K562 (cell line): ENCODE data around the gene GIMAP8. TPM values are rescaled to one million over a fixed set of nuclear protein-coding genes. Genes with fewer than 3 reads are reported as not detected.

Source experiments
- ATAC-seq: fragments of 200-7000 bp; cut with Tn5 transposase; 3 replicates; pipeline ENCODE4 v1.9.1; 2020; ENCODE audit warnings: moderate library complexity
- BruUV-seq: library from RNA; stranded (reverse); fragments of 400-500 nt; replicated peaks from 2 replicates; lab custom pipeline; 2021; lab: Mats Ljungman, UMichigan
- CTCF ChIA-PET: fragments of 300-600 bp; formaldehyde crosslinking; extraction: SDS; loops from one replicate; lab custom pipeline; 2021; ENCODE audit warnings: low intra/inter-chr PET ratio; lab: Yijun Ruan, JAX
- POLR2A ChIA-PET: fragments of 300-600, 350-650 bp; sonication (Branson Sonifier 250); formaldehyde crosslinking; extraction: SDS; loops from one replicate; lab custom pipeline; 2021; ENCODE audit warnings: antibody characterized with exemption, inconsistent platforms; lab: Yijun Ruan, JAX
- DNase-seq, 4 experiments: peaks; one replicate each; pipeline versions ENCODE4 v3.0.0 to v3.0.0-alpha.2; 2011 to 2018; ENCODE audit warnings: low spot score in 3 of 4, mixed read lengths in 3 of 4; ENCODE audit errors: extremely low read depth in 1 of 4
- FAIRE-seq: peaks from 2 replicates; lab custom pipeline; 2011; peaks lifted over from hg19 to GRCh38; lab: Jason Lieb, UNC
- H2AFZ ChIP-seq: 2 replicates; pipeline ENCODE4 v1.6.0; 2011; ENCODE audit warnings: low read depth, low read length, control low read depth, inconsistent platforms
- H3K27ac ChIP-seq: fragments of 200-600 bp; 3 replicates; pipeline ENCODE4 v1.8.0; 2011; ENCODE audit warnings: low read depth, mild to moderate bottlenecking, control low read depth, inconsistent platforms, low read length, moderate library complexity, mixed read lengths; ENCODE audit errors: extremely low read depth
- H3K27me3 ChIP-seq, 2 experiments: fragments of 300-600 bp in 1 of 2; 2 replicates in 1 of 2; 3 replicates in 1 of 2; pipeline versions ENCODE4 v1.6.0 to v1.8.0; 2011; ENCODE audit warnings: inconsistent platforms in 2 of 2, low read length in 2 of 2, mild to moderate bottlenecking in 1 of 2, mixed read lengths in 1 of 2, moderate library complexity in 1 of 2; ENCODE audit not compliant: control insufficient read depth in 2 of 2, insufficient read depth in 2 of 2
- H3K36me3 ChIP-seq: fragments of 300-600 bp; 3 replicates; pipeline ENCODE4 v1.8.0; 2011; ENCODE audit warnings: mild to moderate bottlenecking, low read length, inconsistent platforms; ENCODE audit not compliant: control insufficient read depth, insufficient read depth
- H3K4me1 ChIP-seq, 2 experiments: fragments of 200-600 bp in 1 of 2; replicated peaks in 1 of 2; 2 replicates in 1 of 2; 3 replicates in 1 of 2; pipeline versions ENCODE4 v1.5.1 to v1.8.0; 2011; ENCODE audit warnings: inconsistent platforms in 2 of 2, low read length in 2 of 2, mild to moderate bottlenecking in 1 of 2, mixed read lengths in 1 of 2, moderate library complexity in 1 of 2; ENCODE audit not compliant: control insufficient read depth in 2 of 2, insufficient read depth in 2 of 2
- H3K4me2 ChIP-seq: 2 replicates; pipeline ENCODE4 v1.6.1; 2011; ENCODE audit warnings: low read length, control low read depth, inconsistent platforms, mixed read lengths; ENCODE audit not compliant: insufficient read depth
- H3K4me3 ChIP-seq: fragments of 200-600 bp; sonication (generic), shearing (Covaris generic); 2 replicates; pipeline ENCODE4 v1.5.1; 2016; ENCODE audit warnings: control low read depth, inconsistent platforms
- H3K79me2 ChIP-seq: fragments of 200-600 bp; 3 replicates; pipeline ENCODE4 v1.8.0; 2011; ENCODE audit warnings: low read length, inconsistent platforms; ENCODE audit not compliant: control insufficient read depth, insufficient read depth
- H3K9ac ChIP-seq, 2 experiments: 2 replicates each; pipeline versions ENCODE4 v1.6.0 to v1.6.1; 2011; ENCODE audit warnings: low read depth in 2 of 2, low read length in 2 of 2, control low read depth in 1 of 2, inconsistent platforms in 1 of 2, mild to moderate bottlenecking in 1 of 2, mixed read lengths in 1 of 2; ENCODE audit not compliant: insufficient read depth in 1 of 2
- H3K9me1 ChIP-seq: one replicate; pipeline ENCODE4 v1.6.0; 2011; ENCODE audit warnings: inconsistent platforms, mild to moderate bottlenecking, low read length, moderate library complexity; ENCODE audit not compliant: control insufficient read depth, insufficient read depth
- H3K9me3 ChIP-seq: replicated peaks from 2 replicates; pipeline ENCODE4 v1.5.1; 2011; ENCODE audit warnings: low read depth, low read length, inconsistent platforms; ENCODE audit not compliant: control insufficient read depth, insufficient read depth
- H4K20me1 ChIP-seq: replicated peaks from 2 replicates; pipeline ENCODE4 v1.6.1; 2011; ENCODE audit warnings: low read length, inconsistent platforms, mixed read lengths; ENCODE audit not compliant: control insufficient read depth, insufficient read depth
- CC2D1A ChIP-seq: fragments of 450-650 bp; IDR thresholded peaks from 2 replicates; pipeline ENCODE4 v1.6.1; 2017; ENCODE audit warnings: mild to moderate bottlenecking
- CEBPG ChIP-seq, 3 experiments: fragments of 200-800 bp in 1 of 3; sonication (Bioruptor generic) in 1 of 3; sonication (generic) in 1 of 3; formaldehyde crosslinking in 1 of 3; IDR thresholded peaks in 2 of 3; conservative IDR thresholded peaks in 1 of 3; 2 replicates each; pipeline versions ENCODE4 v1.6.1 to v1.8.0; 2016 to 2022; ENCODE audit warnings: missing compliant biosample characterization in 2 of 3, missing genetic modification characterization in 2 of 3, mild to moderate bottlenecking in 1 of 3, missing genetic modification reagents in 1 of 3
- FOSL1 ChIP-seq: fragments of 200-800 bp; sonication (Bioruptor generic); conservative IDR thresholded peaks from 2 replicates; pipeline ENCODE4 v1.6.1; 2016; ENCODE audit warnings: missing genetic modification characterization, missing compliant biosample characterization
- HNRNPK ChIP-seq: fragments of 200-400 bp; formaldehyde crosslinking; IDR thresholded peaks from one replicate; pipeline ENCODE4 v1.6.1; 2018; ENCODE audit warnings: mild to moderate bottlenecking, low read depth, low read length; ENCODE audit not compliant: poor library complexity, severe bottlenecking
- PHF8 ChIP-seq: fragments of 200-600 bp; sonication (generic); IDR thresholded peaks from 2 replicates; pipeline ENCODE4 v1.6.1; 2012; ENCODE audit warnings: mixed run types, mild to moderate bottlenecking, inconsistent platforms, low read length, moderate library complexity, borderline replicate concordance
- POLR3G ChIP-seq: IDR thresholded peaks from 2 replicates; pipeline ENCODE4 v1.6.1; 2011; ENCODE audit not compliant: insufficient read length, insufficient replicate concordance; ENCODE audit errors: extremely low read depth
- ZNF324 ChIP-seq: fragments of 250-450 bp; sonication (Bioruptor Pico); IDR thresholded peaks from 2 replicates; pipeline ENCODE4 v1.4.0; 2020; ENCODE audit warnings: mild to moderate bottlenecking
- ZNF785 ChIP-seq: fragments of 250-450 bp; sonication (Bioruptor Pico); IDR thresholded peaks from 2 replicates; pipeline ENCODE4 v1.4.0; 2020; ENCODE audit warnings: mild to moderate bottlenecking
- WGBS: fragments of 100-300 bp; shearing (Covaris generic); methylation state at CpG from one replicate; pipeline ENCODE4 v1.1.6; 2016; ENCODE audit warnings: low coverage, mixed read lengths; ENCODE audit not compliant: insufficient coverage; ENCODE audit errors: missing lambda C conversion rate; 5-methylcytosine and 5-hydroxymethylcytosine counted together
- in situ Hi-C: fragments of 300-500 bp; cut with MboI; formaldehyde crosslinking; loops from 4 replicates; pipeline ENCODE4 v1.15.0; 2018; ENCODE audit warnings: inconsistent platforms, mixed read lengths
- intact Hi-C: fragments of 100-400 bp; cut with micrococcal nuclease; formaldehyde crosslinking; loops from 2 replicates; pipeline ENCODE4 v1.14.2; 2022
- polyA plus RNA-seq, 8 experiments: library from polyadenylated mRNA; depleted of rRNA in 4 of 8; stranded (reverse) in 5 of 8; unstranded in 3 of 8; fragments of >200 nt; fragmentation: Nextera tagmentation in 2 of 8; fragmentation: Illumina TruSeq in 1 of 8; extraction: Ambion mirVana in 2 of 8; extraction: Trizol in 1 of 8; gene quantifications; 2 replicates each; pipeline versions ENCODE4 v1.2.1 to v1.2.3, GENCODE V29; 2011 to 2014; ENCODE audit warnings: inconsistent platforms in 1 of 8, missing spikeins in 1 of 8
- total RNA-seq, 7 experiments: library from RNA; depleted of rRNA in 6 of 7; stranded (reverse); fragments of >200 nt in 6 of 7; fragmentation: Illumina TruSeq in 2 of 7; extraction: Trizol in 2 of 7; gene quantifications; 2 replicates each; pipeline versions ENCODE4 v1.2.1 to v1.2.3, GENCODE V29; 2011 to 2021; ENCODE audit warnings: low replicate concordance in 1 of 7
- TF ChIP-seq, protein P1 (sequence below): fragments of 250-450 bp; sonication (Bioruptor Pico); IDR thresholded peaks from 2 replicates; pipeline ENCODE4 v1.5.0; 2020; ENCODE audit warnings: mild to moderate bottlenecking
- TF ChIP-seq, protein P2 (sequence below), 2 experiments: IDR thresholded peaks; 2 replicates each; pipeline ENCODE4 v1.6.1; 2012; ENCODE audit warnings: improper control_type of control experiment in 2 of 2, low read depth in 2 of 2, low read length in 2 of 2, borderline replicate concordance in 1 of 2

Gene GIMAP8
- total and polyA plus RNA-seq, 9 of the 15 experiments (the other 6 are each of a cell fraction or from before 2014, with no cell fraction given): not detected

DNA sequence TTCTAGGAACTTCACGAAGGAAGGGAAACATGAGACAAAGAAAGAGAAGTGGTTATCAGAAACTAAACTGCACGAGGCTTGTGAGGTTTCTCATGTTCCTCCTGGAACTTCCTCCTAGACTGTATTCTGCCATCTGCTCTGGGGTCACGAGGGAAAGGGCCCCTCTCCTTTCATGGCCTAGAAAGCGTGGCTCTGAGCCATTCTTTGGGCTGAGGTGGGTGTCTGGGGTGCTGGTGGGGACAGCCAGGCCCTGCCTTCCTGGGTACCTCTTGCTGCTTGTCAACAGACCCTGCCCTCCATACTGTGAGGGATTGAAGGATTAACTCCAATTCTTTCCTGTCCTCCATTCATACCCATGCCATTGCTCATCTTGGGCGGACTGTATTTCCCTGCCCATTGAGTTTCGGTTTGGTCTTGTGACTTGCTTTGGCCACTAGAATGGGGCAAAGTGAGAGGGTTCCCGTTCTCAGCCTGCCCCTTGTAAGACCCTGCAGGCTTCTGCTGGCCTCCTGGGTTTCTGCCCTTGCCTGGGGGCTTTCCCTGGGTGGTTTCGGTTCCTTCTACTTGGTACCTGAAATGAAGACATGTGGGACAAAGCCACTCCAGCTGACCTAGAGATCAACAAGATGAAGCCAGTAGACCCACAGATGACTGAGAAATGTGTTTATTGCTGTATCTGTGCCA lies 14.9 kb upstream of the GIMAP8 start (continued):
- TF ChIP-seq, protein P1, sequence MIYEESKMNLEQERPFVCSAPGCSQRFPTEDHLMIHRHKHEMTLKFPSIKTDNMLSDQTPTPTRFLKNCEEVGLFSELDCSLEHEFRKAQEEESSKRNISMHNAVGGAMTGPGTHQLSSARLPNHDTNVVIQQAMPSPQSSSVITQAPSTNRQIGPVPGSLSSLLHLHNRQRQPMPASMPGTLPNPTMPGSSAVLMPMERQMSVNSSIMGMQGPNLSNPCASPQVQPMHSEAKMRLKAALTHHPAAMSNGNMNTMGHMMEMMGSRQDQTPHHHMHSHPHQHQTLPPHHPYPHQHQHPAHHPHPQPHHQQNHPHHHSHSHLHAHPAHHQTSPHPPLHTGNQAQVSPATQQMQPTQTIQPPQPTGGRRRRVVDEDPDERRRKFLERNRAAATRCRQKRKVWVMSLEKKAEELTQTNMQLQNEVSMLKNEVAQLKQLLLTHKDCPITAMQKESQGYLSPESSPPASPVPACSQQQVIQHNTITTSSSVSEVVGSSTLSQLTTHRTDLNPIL (CRISPR knock-in tag): 0 out of 2 replicates have a peak, but pooled peaks have one; percentile 15
- TF ChIP-seq POLR3G: no peak
- TF ChIP-seq PHF8: peak; percentile 13; the same call in 1 of the 2 replicates
- TF ChIP-seq CC2D1A: no peak
- TF ChIP-seq, all 486 proteins: peak for 24

DNA sequence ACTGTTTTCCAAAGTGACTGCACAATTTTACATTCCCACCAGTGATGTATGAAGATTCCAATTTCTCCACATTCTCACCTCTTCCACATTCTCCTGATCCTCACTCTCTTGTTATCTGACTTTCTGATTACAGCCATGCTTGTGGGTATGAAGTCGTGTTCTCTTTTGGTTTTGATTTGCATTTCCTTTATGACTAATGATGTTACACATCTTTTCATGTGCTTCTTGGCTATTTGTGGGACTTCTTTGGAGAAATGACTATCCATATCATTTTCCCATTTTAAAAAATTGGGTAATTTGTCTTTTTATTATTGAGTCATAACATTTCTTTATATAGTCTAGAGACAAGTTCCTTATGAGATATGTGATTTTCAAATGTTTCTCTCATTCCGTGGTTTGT lies 10.5 kb upstream of the GIMAP8 start:
- H4K20me1 ChIP-seq: no peaks in the 10 kb centered on the region
- no peaks in the 10 kb centered on the region for H3K36me3 ChIP-seq
- no peak overlapping the region for H2AFZ ChIP-seq
- no peak overlapping the region for H3K4me2 ChIP-seq
- no peaks in the 10 kb centered on the region for H3K79me2 ChIP-seq
- 0% methylated on average over 2 of the region's 2 CpGs for WGBS
- in situ Hi-C loops (no loop called here), intact Hi-C loops (no loop called here)
- H3K9me3 ChIP-seq: peaks cover 12% of the 10 kb centered on the region
- peaks cover 34 to 37% of the 10 kb centered on the region in 2 experiments; a peak in 4 of 5 replicates for H3K27me3 ChIP-seq
- peaks cover 5 to 6% of the 10 kb centered on the region in 2 experiments; a peak in 2 of 5 replicates for H3K4me1 ChIP-seq
- no peak overlapping the region for H3K27ac ChIP-seq
- DNase-seq (no peak), ATAC-seq (no peak), FAIRE-seq (no peak)
- no peak overlapping the region for H3K4me3 ChIP-seq
- H3K9ac ChIP-seq: no peak overlapping the region
- no peaks in the 10 kb centered on the region for H3K9me1 ChIP-seq
- CTCF ChIA-PET: no interaction called here
- TF ChIP-seq ZNF785 (CRISPR knock-in tag): no peak
- no peak for TF ChIP-seq ZNF324
- TF ChIP-seq CEBPG (CRISPR knock-in tag; IDR thresholded peaks at IDR 0.05): no peak
- TF ChIP-seq CEBPG (tag; conservative IDR thresholded peaks at IDR 0.05 in 1 of 2, IDR thresholded peaks at IDR 0.05 in 1 of 2): peak in 1 of 2 experiments; percentile 67; a peak in 2 of 4 replicates
- TF ChIP-seq FOSL1 (tag): 0 out of 2 replicates have a peak, but pooled peaks have one; percentile 26
- TF ChIP-seq HNRNPK: no peak
- TF ChIP-seq, protein P2, sequence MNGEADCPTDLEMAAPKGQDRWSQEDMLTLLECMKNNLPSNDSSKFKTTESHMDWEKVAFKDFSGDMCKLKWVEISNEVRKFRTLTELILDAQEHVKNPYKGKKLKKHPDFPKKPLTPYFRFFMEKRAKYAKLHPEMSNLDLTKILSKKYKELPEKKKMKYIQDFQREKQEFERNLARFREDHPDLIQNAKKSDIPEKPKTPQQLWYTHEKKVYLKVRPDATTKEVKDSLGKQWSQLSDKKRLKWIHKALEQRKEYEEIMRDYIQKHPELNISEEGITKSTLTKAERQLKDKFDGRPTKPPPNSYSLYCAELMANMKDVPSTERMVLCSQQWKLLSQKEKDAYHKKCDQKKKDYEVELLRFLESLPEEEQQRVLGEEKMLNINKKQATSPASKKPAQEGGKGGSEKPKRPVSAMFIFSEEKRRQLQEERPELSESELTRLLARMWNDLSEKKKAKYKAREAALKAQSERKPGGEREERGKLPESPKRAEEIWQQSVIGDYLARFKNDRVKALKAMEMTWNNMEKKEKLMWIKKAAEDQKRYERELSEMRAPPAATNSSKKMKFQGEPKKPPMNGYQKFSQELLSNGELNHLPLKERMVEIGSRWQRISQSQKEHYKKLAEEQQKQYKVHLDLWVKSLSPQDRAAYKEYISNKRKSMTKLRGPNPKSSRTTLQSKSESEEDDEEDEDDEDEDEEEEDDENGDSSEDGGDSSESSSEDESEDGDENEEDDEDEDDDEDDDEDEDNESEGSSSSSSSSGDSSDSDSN (IDR thresholded peaks at IDR 0.05; ENCODE audit: borderline replicate concordance in 1 of 2, low read depth in 2 of 2, low read length in 2 of 2): no peak
- TF ChIP-seq, all 486 proteins: peak for 2
- BruUV-seq: no TSS peak
- POLR2A ChIA-PET: no interaction called here
